CD1c-positive myeloid dendritic cell (primary cell): ENCODE results near the gene HACD3.
"Not testable (repeated sequence)": the region's sequence is repeated elsewhere in the genome, so short reads cannot be mapped to it uniquely, and the experiment has no call there.

Experiments used
- DNase-seq: peaks from one replicate; pipeline ENCODE4 v3.0.0-alpha.2; 2016; ENCODE audit errors: extremely low spot score

The HACD3 gene

DNA sequence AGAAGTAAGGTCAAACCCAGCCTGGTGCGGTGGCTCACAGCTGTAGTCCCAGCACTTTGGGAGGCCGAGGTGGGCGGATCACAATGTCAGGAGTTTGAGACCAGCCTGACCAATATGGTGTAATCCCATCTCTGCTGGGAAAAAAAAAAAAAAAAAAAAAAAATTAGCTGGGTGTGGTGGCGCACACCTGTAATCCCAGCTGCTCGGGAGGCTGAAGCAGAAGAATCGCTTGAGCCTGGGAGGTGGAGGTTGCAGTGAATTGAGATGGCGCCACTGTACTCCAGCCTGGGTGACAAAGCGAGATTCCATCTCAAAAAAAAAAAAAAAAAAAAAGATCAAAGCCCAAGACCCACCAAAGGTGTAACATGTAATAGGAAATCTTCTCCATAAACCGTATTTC, 19.0 kb downstream of the HACD3 start:
- not testable (repeated sequence) for DNase-seq

DNA sequence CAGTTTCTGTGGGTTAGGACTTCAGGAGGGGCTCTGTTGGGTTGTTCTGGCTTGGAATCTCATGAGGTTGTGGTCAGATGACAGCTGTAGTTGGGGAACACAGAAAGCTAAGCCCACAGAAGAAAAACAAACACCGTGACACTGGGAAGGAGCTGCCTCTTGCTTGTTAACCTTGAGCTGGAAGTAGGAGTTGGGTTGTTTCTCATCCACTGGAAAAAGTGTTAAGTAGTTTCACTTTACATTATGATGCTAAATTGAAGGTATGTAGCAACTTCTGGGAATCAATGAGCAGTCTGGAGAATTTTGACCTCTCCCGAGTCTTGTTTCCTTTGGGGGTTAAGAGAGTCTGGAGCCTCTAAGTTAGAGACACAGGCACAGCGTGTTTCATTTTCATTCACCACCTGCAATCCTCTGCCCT, 20.4 kb downstream of the HACD3 start:
- no peak for DNase-seq

DNA sequence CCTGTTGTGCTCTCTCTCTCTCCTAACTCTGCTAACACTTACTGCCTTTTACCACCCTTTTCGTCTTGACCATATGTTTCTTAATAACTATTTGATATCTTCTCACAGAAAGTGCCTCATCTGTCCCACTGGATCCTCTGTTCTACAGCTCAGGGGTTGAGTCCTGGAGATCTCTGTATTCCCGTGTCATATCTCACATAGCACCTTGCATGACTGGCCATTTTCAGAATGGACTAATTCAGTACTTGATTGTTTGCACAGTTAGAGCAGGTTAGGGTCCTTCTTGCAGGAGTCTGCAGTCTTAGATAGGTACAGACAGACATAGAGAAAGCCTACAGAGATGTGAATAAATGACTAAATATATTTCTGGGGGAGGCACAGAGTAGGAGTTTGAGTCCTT, 20.9 kb downstream of the HACD3 start:
- DNase-seq: no peak

DNA sequence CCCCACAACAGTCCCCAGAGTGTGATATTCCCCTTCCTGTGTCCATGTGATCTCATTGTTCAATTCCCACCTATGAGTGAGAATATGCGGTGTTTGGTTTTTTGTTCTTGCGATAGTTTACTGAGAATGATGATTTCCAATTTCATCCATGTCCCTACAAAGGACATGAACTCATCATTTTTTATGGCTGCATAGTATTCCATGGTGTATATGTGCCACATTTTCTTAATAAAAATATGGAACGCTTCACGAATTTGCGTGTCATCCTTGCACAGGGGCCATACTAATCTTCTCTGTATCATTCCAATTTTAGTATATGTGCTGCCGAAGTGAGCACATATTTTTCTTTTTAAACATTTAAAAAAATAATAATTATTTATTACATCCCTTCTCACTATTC, 22.6 kb downstream of the HACD3 start:
- not testable (repeated sequence) for DNase-seq

DNA sequence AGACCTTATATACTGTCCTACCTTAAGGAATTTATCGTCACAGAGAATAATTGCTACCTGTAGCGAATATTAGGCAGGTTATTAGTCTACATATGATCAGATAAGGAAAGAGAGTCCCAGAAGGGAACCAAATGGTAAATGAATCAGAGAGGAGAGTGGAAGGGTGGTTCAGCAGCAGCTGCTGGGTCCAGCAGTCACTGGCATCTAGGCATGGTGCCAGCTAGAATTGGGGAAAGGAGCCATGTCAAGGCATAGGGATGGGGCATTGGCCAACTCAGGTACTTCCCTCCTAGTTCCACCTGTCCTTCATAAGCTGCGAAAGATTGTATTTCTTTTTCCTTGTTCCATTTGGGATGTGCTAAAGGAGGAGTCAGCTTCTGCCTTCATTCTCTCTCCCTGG, 23.4 kb downstream of the HACD3 start:
- DNase-seq: no peak

DNA sequence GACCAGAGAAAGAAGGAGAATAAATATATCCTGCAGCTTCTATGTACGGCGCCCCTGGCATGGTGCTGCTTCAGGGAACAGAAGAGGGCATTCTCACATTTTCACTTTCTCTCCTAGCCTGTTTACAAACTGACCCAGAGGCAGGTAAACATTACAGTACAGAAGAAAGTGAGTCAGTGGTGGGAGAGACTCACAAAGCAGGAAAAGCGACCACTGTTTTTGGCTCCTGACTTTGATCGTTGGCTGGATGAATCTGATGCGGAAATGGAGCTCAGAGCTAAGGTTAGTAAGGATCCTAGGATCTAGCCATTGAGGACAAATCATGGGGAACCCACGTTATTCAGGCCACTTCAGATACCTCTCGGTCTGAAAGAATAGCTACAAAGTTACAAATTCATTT, 26.4 kb downstream of the HACD3 start:
- no peak for DNase-seq

DNA sequence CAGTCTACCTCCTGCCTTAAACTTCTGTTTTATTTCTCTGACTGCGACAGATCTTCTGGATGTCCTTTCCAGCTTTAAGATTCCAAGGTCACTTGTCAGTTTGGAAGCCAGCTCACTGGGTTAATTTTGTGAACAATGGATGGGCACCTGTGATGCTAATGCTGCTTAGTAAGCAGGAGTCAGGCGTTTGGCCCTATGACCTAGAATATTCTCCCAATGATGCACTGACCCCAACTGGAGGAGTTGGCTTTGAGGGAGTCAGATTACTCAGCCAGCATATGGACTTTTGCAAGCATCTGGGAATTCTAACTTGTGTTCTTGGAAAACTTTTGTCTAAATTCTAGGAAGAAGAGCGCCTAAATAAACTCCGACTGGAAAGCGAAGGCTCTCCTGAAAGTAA, 28.1 kb downstream of the HACD3 start:
- no peak for DNase-seq

DNA sequence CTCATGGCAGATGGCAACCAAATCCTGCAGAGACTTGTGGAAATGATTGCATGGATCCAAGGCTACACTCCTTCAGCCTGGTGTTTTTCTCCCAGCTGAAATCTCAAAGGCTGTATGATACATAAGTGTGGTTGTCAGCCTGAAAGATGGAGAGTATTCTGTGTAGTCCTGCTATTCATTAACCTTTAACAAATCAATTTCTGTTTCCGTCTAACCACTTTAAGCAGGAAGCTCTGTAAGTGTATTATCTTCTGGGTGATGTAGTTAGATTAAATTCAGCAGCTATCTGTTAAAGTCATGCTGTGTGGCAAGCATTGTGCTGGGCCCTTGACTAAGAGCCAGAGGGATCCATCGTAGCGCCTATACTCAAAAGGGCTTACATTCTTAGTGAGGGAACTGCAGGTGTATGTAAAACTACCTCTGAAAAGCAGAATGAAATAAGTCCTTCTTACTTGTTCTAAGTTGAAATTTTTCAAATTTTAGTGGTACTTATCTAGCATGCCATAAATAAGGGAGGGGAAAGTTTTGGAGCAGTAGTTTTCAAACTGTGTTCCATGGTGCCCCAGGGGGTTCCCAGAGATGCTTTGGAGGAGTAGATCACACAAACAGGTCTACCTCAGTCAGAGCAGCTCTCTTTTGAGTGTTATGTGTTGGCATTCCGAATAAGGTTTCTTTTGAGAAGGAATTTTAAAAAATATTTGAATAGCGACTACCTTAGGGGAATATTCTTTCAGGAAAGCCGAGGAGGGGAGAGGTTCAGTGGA, 28.9 kb downstream of the HACD3 start:
- no peak for DNase-seq

DNA sequence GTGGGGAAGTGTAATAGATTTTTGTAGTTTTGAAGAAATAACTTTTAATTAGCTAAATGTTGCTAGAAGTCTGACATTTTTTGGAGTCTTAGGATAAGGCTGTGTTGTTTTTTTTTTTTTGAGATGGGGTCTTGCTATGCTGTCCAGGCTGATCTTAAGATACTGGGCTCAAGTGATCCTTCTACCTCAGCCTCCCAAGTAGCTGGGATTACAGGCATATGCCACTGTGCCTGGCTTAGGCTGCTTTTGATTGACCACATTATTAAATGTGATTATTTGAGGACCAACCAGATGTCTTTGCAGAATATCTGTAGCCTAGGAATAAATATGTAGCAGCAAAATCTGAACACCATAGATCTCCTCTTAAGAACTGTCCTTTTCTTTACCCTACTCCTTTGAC, 29.7 kb downstream of the HACD3 start:
- DNase-seq: no peak

DNA sequence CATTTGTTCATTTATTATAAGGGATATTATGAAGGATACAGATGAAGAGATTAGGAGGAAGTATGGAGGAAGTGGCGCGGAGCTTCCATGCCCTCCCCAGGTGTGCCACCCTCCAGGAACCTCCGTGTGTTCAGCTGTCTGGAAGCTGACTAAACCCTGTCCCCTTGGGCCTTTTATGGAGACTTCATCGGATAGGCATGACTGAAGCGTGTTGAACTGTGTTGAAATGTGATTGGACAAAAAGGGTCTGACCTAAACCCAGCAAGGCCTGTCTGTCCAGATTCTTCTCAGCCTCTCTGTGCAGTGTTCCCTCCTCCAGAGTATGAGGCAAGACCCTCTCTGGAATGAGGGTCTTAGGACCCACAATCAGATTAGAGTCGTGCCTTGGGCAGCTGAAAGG, 31.7 kb downstream of the HACD3 start:
- DNase-seq: no peak

DNA sequence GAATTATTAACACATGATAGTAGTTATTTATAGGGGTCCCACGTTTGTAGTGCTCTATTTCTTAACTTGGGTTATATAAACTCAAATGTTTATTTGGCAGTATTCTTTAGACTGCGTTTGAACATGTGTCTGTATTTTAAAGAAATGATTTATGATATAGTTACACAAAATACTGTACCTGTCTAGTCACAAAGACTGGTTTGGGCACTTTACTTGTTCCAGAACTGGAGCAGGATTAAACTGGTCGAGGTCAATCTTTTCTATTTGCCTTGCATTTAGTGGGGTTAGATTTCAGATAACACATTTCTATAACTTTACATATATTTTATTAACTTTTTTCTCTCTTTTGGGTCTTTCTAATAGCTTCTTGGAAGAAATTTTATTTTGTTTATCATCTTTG, 39.5 kb downstream of the HACD3 start:
- DNase-seq: no peak

DNA sequence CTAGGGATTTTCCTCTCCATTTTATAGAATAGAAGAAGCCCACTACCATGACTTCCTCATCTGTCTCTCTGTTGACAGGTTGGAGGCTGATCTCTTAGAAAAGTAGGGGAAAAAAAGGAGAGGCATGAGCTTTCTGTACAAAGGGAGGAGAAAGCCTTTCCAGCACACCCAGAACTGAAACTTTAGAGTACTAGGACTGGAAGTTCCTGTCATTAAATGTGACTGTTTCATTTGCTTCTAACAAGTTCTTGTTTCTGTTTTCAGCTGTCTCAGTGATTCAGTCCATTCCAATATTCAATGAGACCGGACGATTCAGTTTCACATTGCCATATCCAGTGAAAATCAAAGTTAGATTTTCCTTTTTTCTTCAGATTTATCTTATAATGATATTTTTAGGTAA, 41.7 kb downstream of the HACD3 start:
- DNase-seq: no peak

DNA sequence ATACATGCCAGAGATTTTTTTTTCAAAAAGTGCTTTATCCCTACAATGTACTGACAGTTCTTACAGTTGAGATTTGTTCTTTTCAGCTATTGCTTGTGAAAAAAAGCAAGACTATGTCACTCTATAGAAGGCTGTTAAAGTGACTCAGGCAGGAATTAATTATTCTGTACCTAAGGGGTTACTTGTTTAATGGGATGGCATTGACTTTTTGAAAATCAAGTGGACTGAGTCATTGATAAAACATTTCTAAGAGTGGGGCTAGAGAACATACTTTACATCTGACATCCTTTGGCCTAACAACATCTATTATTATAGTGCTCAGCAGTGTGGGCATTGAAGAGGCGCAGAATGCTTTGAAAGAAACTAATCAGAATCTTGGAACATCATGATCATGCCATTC, 46.4 kb downstream of the HACD3 start:
- no peak for DNase-seq

DNA sequence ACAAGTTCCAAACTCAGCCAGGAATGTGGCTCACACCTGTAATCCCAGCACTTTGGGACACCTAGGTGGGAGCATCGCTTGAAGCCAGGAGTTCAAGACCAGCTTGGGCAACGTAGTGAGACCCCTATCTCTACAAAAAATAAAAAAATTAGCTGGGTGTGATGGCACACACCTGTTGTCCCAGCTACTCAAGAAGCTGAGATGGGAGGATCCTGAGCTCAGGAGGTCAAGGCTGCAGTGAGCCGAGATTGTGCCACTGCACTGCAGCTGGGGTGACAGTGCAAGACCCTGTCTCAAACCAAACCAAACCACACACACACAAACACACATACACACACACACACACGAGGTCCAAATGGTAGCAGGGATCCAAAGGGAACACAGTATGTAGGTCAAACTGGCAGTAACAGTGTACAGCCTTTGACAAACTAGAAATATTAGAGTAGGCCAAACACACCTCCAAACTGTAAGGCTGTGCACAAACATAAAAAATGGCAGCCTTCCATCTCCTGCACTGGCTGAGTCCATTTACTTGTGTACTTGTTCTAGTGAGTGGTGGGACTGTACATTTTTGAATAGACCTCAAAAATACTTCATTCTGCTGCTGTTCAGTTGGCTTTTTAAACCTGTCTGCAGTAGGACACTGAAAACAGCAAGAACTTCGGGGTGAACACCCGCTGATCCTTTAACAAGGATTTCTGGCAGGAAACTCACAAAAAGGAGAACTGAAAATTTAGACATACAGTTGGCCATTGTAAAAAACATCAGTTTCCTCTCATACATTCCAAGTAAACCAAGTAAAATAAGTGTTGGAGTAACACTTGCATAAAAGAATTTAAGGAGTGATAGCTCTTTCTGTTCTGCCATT, 47.1 kb downstream of the HACD3 start:
- no peak for DNase-seq

DNA sequence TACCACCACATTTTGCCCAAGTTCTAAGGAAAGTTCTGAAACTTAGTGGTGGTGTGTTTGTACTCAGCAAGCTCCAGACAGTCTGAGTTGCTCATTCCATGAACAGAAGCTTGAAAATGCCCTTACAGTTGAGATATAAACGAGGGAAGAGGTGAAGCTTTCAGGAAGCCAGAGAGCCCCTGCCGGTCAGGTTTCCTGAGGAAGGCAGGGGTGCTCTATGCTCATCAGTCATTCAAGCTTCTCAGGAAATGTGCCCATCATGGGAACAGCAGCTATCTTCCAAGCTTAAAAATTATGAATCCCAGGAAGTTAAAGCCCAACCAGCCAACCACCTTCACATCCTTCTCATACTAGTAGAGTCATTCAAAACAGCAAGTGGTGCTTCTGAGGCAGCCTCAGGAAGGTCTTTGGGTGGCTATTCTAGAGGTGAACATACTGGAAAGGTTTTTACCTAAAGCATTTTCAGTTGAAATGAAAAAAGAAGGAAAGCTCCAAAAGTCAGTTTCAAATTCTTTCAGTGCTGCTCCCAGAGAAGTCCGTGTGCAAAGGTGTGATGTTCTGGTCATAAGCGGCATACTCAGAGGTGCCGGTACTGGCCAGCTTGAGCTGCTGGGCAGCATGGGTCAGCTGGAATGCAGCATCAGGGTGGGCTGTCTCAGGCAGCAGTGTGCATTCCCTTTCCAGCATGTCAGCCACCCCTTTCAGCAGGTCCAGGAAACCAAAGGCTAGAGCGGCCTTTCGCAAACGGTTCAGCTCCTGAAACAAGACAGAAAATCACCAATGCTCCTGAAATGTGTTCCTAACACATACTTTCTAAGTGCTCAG, 48.9 kb downstream of the HACD3 start:
- no peak for DNase-seq

DNA sequence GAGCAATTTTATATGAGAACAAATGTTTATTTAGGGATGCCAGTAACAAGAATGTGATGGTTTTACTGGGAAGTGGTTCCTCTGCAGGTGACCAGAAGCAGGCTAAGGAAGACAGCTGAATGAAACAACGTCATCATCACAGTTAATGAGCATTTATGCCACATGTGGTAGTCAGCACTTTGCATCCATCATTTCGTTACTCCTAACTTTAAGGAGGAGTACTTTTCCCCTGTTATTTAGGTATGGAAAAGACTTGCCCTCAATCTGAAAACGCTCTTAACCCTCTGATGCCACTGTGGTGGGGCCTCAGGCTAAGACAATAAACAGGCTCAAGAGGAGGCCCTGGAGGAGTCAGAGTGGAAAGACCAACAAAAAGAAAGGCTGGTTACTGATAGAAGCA, 49.5 kb downstream of the HACD3 start:
- DNase-seq: no peak

DNA sequence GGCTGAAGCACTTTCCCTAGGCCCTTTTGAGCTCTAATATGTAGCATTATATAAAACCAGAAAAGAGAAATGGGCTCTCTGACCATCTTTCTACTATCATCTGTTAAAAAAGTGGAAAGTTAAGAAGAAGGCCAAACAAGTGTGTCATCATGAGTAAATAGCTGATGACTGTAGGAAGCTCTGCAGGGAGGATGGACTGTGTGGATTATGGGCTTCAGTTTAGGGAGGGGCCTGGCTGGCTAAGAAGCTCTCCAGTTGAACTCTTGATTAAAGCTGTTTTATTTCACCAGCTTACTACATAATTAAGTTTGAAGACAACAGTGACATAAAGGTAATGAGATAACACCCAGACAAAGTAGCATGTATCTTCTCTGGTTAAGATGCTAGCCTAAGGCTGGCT, 50.0 kb downstream of the HACD3 start:
- DNase-seq: no peak

DNA sequence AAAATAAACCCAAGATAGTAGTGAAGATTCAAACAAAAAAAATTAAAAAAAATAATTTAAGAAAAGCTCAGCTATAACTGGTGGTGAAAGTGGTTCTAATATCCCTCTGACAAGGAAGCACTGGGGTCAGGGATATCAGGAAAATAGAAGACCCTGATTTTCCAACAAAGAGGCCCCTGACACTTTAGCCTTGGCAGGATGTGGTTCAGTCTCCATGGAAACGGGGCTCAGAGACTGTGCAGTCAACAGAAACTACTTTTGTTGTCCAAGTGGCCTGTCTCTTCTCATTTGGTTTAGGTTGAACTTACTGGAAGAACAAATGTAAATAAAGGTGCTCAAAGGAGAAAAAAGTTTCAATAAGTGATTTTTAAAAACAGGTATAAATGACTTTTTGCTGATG, 53.4 kb downstream of the HACD3 start:
- DNase-seq: no peak

DNA sequence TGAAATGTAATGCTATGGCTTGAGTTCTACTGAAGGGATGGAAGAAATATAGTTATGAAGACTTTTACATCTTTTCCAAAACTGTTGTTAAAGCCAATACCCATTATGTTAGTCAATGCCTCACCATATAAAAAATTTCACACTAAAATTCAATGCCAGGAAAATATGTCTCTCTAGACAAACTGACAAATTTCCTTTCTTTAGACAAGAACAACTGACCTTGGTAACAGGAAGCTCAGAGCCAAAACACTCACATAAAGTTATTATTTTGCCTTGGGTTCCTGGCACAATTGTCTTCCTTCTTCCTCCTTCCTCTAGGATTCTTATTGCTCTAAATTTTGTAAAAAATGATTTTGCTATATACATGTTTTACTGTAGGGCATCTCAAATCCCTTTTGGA, 54.0 kb downstream of the HACD3 start:
- no peak for DNase-seq

DNA sequence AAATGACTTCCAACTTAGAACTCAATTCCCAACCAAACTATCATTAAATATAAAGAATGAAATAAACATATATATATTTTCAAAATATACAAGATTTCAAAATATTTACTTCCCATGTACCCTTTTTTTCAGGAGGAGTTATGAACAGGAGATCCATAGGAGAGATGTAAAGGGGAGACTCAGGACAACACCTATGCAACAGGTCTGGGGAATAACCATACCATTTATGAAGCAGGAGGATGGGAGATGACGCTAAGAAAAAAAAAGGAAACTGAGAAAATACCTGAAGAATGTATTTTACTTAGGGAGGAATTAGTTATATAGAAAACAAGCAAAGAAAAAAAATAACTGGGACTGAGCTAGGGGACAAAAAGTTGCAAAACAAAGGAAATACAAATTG, 56.8 kb downstream of the HACD3 start:
- no peak for DNase-seq

DNA sequence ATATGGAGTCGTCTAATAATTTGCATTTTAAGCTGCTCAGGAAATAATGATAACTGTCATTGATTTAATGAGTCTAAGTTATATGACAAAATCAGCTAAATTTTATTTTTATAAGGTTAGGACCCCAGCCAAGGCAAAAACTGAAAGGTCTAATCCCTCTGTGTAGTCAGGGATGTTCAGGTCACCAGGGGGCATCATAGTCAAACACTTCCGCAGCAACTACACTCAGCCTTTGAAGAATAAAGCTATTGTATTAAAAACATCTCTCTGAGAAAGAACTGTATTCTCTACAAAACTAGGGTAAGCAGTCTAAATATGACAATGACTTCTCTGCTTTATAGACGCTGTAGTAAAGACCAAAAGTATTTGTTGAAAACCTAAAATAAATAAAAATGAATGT, 65.7 kb downstream of the HACD3 start:
- no peak for DNase-seq

DNA sequence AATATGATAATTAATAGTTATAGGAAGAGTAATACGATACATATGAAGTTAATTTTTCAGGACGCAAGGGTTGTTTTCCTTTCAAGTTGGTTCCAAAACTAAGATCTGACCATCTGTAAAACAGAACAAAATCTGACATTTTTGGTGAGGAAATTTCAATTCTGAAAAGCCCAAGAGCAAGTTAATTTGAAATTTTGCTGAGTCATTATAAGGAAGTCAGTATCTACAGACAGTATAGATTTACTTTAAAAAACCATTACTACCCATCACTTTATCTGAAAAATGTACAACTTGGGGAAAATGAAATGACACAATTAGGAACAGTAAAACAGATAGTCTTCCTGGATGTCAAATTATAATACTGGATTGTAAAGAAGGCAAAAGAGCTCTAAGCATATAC, 68.2 kb downstream of the HACD3 start:
- DNase-seq: no peak
